HL-60 (cell line): Measurements from ENCODE around the gene DHFR.

Source experiments
- DNase-seq, 2 experiments: peaks; one replicate each; pipeline ENCODE4 v3.0.0-alpha.2; 2010 to 2020; ENCODE audit warnings: low read depth in 1 of 2, low spot score in 1 of 2
- H3K27ac ChIP-seq: fragments of 250-450 bp; sonication (Bioruptor Pico); replicated peaks from 2 replicates; pipeline ENCODE4 v1.5.1; 2020; ENCODE audit warnings: mild to moderate bottlenecking, moderate library complexity
- H3K27me3 ChIP-seq: fragments of 250-450 bp; sonication (Bioruptor Pico); 2 replicates; pipeline ENCODE4 v1.5.1; 2021; ENCODE audit warnings: mild to moderate bottlenecking, moderate library complexity; ENCODE audit not compliant: insufficient read depth, poor library complexity, severe bottlenecking
- H3K4me3 ChIP-seq: replicated peaks from 2 replicates; pipeline ENCODE4 v1.5.1; 2011; ENCODE audit warnings: mild to moderate bottlenecking, control low read depth, low read length; ENCODE audit not compliant: insufficient read depth
- CTCF ChIP-seq: IDR thresholded peaks from one replicate; pipeline ENCODE4 v1.5.1; 2011; ENCODE audit warnings: low read length, control low read depth, inconsistent platforms; ENCODE audit not compliant: insufficient read depth
- GABPA ChIP-seq: IDR thresholded peaks from 2 replicates; pipeline ENCODE4 v1.6.1; 2012; ENCODE audit warnings: low read depth
- POLR2AphosphoS5 ChIP-seq: IDR thresholded peaks from 2 replicates; pipeline ENCODE4 v1.6.1; 2012; ENCODE audit warnings: low read depth
- SPI1 ChIP-seq: IDR thresholded peaks from 2 replicates; pipeline ENCODE4 v1.6.1; 2012; ENCODE audit warnings: low read depth, mild to moderate bottlenecking, borderline replicate concordance
- long read RNA-seq: library from polyadenylated mRNA; unstranded; transcript quantifications from one replicate; pipeline ENCODE4 v2.0.0, GENCODE V29; 2020
- TF ChIP-seq, protein P1 (sequence below): IDR thresholded peaks from 2 replicates; pipeline ENCODE4 v1.6.1; 2012; ENCODE audit warnings: low read depth; ENCODE audit not compliant: insufficient replicate concordance

The DHFR gene
- long read RNA-seq, transcript DHFR-201 (6 exons, 3,917 nt): major isoform, 15 of 18 reads
- long read RNA-seq, partial matches to known transcripts: 0 of 18 reads
- long read RNA-seq, other reads (novel, unspliced or antisense): 1 of 18 reads

DNA sequence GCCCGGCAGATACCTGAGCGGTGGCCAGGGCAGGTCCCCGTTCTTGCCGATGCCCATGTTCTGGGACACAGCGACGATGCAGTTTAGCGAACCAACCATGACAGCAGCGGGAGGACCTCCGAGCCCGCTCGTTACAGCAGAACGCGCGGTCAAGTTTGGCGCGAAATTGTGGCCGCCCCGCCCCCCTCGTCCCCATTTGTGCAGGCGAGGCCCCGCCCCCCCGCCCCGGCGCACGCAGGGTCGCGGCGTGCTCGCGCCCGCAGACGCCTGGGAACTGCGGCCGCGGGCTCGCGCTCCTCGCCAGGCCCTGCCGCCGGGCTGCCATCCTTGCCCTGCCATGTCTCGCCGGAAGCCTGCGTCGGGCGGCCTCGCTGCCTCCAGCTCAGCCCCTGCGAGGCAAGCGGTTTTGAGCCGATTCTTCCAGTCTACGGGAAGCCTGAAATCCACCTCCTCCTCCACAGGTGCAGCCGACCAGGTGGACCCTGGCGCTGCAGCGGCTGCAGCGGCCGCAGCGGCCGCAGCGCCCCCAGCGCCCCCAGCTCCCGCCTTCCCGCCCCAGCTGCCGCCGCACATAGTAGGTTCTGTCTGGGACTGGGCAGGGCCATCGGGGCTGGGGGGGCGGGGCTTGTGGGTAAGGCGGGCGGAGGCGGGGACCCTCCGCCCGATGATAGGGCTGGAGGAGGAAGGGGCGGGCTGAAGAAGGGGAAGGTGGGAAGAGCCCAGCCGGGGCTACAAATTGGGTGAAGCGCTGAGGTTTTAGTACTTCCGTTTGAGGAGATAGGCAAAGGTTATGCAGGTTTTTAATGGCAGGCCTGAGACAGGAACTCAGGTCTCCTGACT is at the start of gene DHFR, which contains the start of gene MSH3:
Gene DHFR (minus strand): TSS at position 593 of the 840 bp plus-strand sequence. CDS start 494 bp downstream, at position 99.
Gene MSH3 (plus strand): TSS at position 262 of the 840 bp plus-strand sequence. CDS start 76 bp downstream, at position 338.
- Histone ChIP-seq H3K27me3 (no peaks in the 10 kb centered on the region), H3K4me3 (peak within 1 kb of the TSS; percentile 72), H3K27ac (peak within 1 kb of the TSS; percentile 92)
- TF ChIP-seq CTCF: no peak
- TF ChIP-seq POLR2AphosphoS5: peak; percentile 65
- DNase-seq: peak; percentile 60 to 85

DNA sequence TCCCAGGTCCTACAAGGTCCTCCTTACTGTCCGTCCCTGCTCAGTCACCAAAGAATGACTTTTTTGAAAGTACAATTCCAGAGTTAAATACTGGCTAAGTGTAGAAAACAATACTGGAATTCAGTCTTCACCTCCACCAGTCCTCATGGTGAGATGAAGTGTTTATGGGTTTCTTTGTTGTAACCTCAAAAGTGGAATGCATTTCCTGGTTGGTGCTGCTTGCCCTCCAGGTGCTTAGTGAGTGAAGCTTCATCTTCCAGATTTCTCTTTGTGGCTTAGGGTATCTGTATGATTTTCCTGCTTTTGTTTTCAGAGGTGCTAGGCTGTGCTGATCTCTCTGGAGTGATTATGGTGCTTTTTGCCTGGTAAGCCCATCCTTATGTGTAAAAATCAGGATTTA is 49.4 kb upstream of the DHFR start:
- no peak for DNase-seq
- Histone ChIP-seq H3K27me3 (no peaks in the 10 kb centered on the region), H3K4me3 (no peak overlapping the region), H3K27ac (no peak overlapping the region)
- TF ChIP-seq CTCF: no peak
- no peak for TF ChIP-seq POLR2AphosphoS5
- TF ChIP-seq, protein P1, sequence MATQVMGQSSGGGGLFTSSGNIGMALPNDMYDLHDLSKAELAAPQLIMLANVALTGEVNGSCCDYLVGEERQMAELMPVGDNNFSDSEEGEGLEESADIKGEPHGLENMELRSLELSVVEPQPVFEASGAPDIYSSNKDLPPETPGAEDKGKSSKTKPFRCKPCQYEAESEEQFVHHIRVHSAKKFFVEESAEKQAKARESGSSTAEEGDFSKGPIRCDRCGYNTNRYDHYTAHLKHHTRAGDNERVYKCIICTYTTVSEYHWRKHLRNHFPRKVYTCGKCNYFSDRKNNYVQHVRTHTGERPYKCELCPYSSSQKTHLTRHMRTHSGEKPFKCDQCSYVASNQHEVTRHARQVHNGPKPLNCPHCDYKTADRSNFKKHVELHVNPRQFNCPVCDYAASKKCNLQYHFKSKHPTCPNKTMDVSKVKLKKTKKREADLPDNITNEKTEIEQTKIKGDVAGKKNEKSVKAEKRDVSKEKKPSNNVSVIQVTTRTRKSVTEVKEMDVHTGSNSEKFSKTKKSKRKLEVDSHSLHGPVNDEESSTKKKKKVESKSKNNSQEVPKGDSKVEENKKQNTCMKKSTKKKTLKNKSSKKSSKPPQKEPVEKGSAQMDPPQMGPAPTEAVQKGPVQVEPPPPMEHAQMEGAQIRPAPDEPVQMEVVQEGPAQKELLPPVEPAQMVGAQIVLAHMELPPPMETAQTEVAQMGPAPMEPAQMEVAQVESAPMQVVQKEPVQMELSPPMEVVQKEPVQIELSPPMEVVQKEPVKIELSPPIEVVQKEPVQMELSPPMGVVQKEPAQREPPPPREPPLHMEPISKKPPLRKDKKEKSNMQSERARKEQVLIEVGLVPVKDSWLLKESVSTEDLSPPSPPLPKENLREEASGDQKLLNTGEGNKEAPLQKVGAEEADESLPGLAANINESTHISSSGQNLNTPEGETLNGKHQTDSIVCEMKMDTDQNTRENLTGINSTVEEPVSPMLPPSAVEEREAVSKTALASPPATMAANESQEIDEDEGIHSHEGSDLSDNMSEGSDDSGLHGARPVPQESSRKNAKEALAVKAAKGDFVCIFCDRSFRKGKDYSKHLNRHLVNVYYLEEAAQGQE: no peak
- no peak for TF ChIP-seq GABPA
- no peak for TF ChIP-seq SPI1

DNA sequence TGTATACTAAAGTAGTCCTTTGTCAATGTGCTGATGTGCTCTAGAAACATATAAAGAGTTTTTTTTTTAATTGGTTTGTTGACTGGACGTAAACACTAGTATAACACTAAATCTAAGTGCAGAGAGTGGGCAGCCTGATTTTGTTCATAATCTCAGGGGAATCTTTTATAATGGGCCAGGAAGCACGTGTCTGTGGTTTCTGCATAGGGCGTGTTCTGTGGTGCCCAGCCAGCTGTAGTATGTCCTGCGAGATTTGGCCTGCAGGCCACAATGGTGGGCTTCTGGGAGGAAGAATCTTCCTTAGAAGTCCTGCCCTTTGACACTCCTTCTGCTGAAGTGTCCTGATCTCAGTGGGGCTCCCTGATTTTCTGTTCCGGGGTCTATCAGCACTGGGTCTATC is 49.0 kb upstream of the DHFR start:
- Histone ChIP-seq H3K27me3 (no peaks in the 10 kb centered on the region), H3K4me3 (no peak overlapping the region), H3K27ac (no peak overlapping the region)
- DNase-seq: no peak
- TF ChIP-seq, protein P1: no peak
- TF ChIP-seq POLR2AphosphoS5 (no peak), CTCF (no peak), GABPA (no peak), SPI1 (no peak)
